Gastrocnemius medialis (tissue), 4 donors: ENCODE results near the gene INPP5B. TPM values are rescaled to one million over a fixed set of nuclear protein-coding genes. Genes with fewer than 3 reads are reported as not detected.

Experiments used
- ATAC-seq, 2 donors: fragments of 150-250 bp; one replicate each; pipeline ENCODE4 v1.9.1; 2016
- DNase-seq, 2 donors: peaks; one replicate each; pipeline ENCODE4 v3.0.0-alpha.2; 2019
- H3K27ac ChIP-seq, 4 donors: fragments of 200-600 bp; sonication (generic); 1 replicate in 1 of 4; 2 replicates in 3 of 4; pipeline ENCODE4 v1.5.1; 2016 to 2018; ENCODE audit warnings: mild to moderate bottlenecking in 2 of 4, moderate library complexity in 1 of 4
- H3K27me3 ChIP-seq, 3 donors: fragments of 200-600 bp; sonication (generic) in 2 of 3; 1 replicate in 1 of 3; 2 replicates in 2 of 3; pipeline versions ENCODE4 v1.5.1 to v1.6.0; 2016 to 2019; ENCODE audit warnings: mild to moderate bottlenecking in 1 of 3, moderate library complexity in 1 of 3
- H3K36me3 ChIP-seq, 2 donors: fragments of 200-600 bp; sonication (generic) in 1 of 2; one replicate each; pipeline ENCODE4 v1.5.1; 2017 to 2018
- H3K4me1 ChIP-seq, 2 donors: fragments of 200-600 bp; sonication (generic) in 1 of 2; one replicate each; pipeline ENCODE4 v1.5.1; 2016 to 2017; ENCODE audit warnings: mild to moderate bottlenecking in 2 of 2
- H3K4me3 ChIP-seq, 4 donors: fragments of 200-600 bp; sonication (generic) in 3 of 4; 1 replicate in 1 of 4; 2 replicates in 3 of 4; pipeline ENCODE4 v1.5.1; 2016 to 2019; ENCODE audit warnings: mild to moderate bottlenecking in 2 of 4
- H3K9me3 ChIP-seq, 3 donors: fragments of 200-600 bp; sonication (generic) in 2 of 3; 1 replicate in 1 of 3; 2 replicates in 2 of 3; pipeline ENCODE4 v1.5.1; 2016 to 2019
- CTCF ChIP-seq, 5 experiments: fragments of 450-650 bp in 3 of 5; fragments of 200-600 bp in 2 of 5; sonication (generic) in 2 of 5; IDR thresholded peaks in 4 of 5; conservative IDR thresholded peaks in 1 of 5; 1 replicate in 4 of 5; 2 replicates in 1 of 5; pipeline ENCODE4 v1.5.1; 2016 to 2019; ENCODE audit warnings: antibody characterized with exemption in 5 of 5, mild to moderate bottlenecking in 3 of 5, moderate library complexity in 3 of 5
- POLR2A ChIP-seq, 2 donors: fragments of 450-650 bp; IDR thresholded peaks; one replicate each; pipeline ENCODE4 v1.6.1; 2017; ENCODE audit warnings: antibody characterized with exemption in 2 of 2, mild to moderate bottlenecking in 2 of 2, moderate library complexity in 2 of 2
- in situ Hi-C, 4 donors: fragments of 200-750 bp; cut with MboI; loops; one replicate each; pipeline versions ENCODE4 v1.15.0 to v1.8.0; 2017; ENCODE audit warnings: low sequenced_read_pairs in 4 of 4
- intact Hi-C: fragments of 100-400 bp; cut with DNase I; formaldehyde crosslinking; loops from one replicate; pipeline ENCODE4 v1.15.1; 2023; ENCODE audit warnings: low total_unique reads
- total RNA-seq, 4 donors: library from RNA; depleted of rRNA; stranded (reverse); fragments of >200 nt; gene quantifications; one replicate each; pipeline versions ENCODE4 v1.1.0 to v1.2.3, GENCODE V29; 2016

Gene INPP5B
- total RNA-seq, 4 donors from 2014 or later: 6.8 to 13.4 (median 10.1) TPM

DNA sequence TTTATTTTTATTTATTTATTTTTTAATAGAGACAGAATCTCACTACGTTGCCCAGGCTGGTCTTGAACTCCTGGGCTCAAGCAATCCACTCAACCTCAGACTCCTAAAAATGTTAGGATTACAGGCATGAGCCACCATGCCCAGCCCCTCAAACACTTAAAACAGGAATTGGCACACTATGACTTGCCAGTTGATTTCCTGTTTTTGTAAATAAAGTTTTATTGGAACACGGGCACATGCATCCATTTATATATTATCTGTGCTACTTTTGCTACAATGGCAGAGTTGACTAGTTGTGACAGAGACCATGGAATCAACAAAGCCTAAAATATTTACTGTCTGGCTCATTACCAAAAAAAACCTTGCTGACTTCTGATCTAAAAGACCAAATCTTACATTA, 122.9 kb downstream of the INPP5B start:
- ATAC-seq: no peak
- in situ Hi-C loops: no loop called here

GRCh38 chr1:37822906-37823815, 123.7 kb downstream of the INPP5B start:
- TF ChIP-seq POLR2A (IDR thresholded peaks at IDR 0.05) (no peak), CTCF (IDR thresholded peaks at IDR 0.05 in 4 of 5, conservative IDR thresholded peaks at IDR 0.05 in 1 of 5) (no peak)
- DNase-seq: no peak
- no peak overlapping the region for H3K27ac ChIP-seq
- in situ Hi-C loops: no loop called here
- no peak for ATAC-seq
- H3K4me1 ChIP-seq: no peaks in the 10 kb centered on the region
- no peaks in the 10 kb centered on the region for H3K9me3 ChIP-seq
- no peak overlapping the region for H3K4me3 ChIP-seq
- intact Hi-C loops: no loop called here
- H3K27me3 ChIP-seq: no peaks in the 10 kb centered on the region
- H3K36me3 ChIP-seq: peaks cover 0 to 60% of the 10 kb centered on the region in 2 donors

More for the DNA sequence above, 122.9 kb downstream of the INPP5B start:
- no peak for TF ChIP-seq POLR2A (IDR thresholded peaks at IDR 0.05)
- TF ChIP-seq CTCF (IDR thresholded peaks at IDR 0.05 in 4 of 5, conservative IDR thresholded peaks at IDR 0.05 in 1 of 5): no peak
- no peak for DNase-seq
- no peaks in the 10 kb centered on the region for H3K4me1 ChIP-seq
- intact Hi-C loops: no loop called here
- no peaks in the 10 kb centered on the region for H3K27me3 ChIP-seq
- H3K9me3 ChIP-seq: no peaks in the 10 kb centered on the region
- peaks cover 0 to 61% of the 10 kb centered on the region in 2 donors for H3K36me3 ChIP-seq
- no peak overlapping the region for H3K4me3 ChIP-seq
- H3K27ac ChIP-seq: no peak overlapping the region

GRCh38 chr1:37821481-37821880, 125.4 kb downstream of the INPP5B start:
- in situ Hi-C loops: no loop called here
- intact Hi-C loops: no loop called here
- H3K27me3 ChIP-seq: no peaks in the 10 kb centered on the region
- H3K9me3 ChIP-seq: no peaks in the 10 kb centered on the region
- H3K27ac ChIP-seq: no peak overlapping the region
- no peak for TF ChIP-seq POLR2A (IDR thresholded peaks at IDR 0.05)
- TF ChIP-seq CTCF (IDR thresholded peaks at IDR 0.05 in 4 of 5, conservative IDR thresholded peaks at IDR 0.05 in 1 of 5): no peak
- no peak overlapping the region for H3K4me3 ChIP-seq
- H3K4me1 ChIP-seq: no peaks in the 10 kb centered on the region
- peaks cover 0 to 60% of the 10 kb centered on the region in 2 donors for H3K36me3 ChIP-seq
- ATAC-seq (no peak), DNase-seq (no peak)

GRCh38 chr1:37817481-37817880, 129.4 kb downstream of the INPP5B start:
- Histone ChIP-seq H3K4me1 (peaks cover 10 to 15% of the 10 kb centered on the region in 2 donors), H3K4me3 (no peak overlapping the region), H3K27me3 (no peaks in the 10 kb centered on the region), H3K9me3 (no peaks in the 10 kb centered on the region), H3K36me3 (peaks cover 0 to 44% of the 10 kb centered on the region in 2 donors), H3K27ac (no peak overlapping the region)
- ATAC-seq: no peak
- TF ChIP-seq CTCF (IDR thresholded peaks at IDR 0.05 in 4 of 5, conservative IDR thresholded peaks at IDR 0.05 in 1 of 5): no peak
- TF ChIP-seq POLR2A (IDR thresholded peaks at IDR 0.05): no peak
- intact Hi-C loops (no loop called here), in situ Hi-C loops (no loop called here)
- no peak for DNase-seq
